ENCODE results near the gene RSAD2. TPM values are rescaled to one million over a fixed set of nuclear protein-coding genes. Genes with fewer than 3 reads are reported as not detected.

Gene RSAD2
- total RNA-seq, 1 experiment from 2014 or later = not detected

DNA sequence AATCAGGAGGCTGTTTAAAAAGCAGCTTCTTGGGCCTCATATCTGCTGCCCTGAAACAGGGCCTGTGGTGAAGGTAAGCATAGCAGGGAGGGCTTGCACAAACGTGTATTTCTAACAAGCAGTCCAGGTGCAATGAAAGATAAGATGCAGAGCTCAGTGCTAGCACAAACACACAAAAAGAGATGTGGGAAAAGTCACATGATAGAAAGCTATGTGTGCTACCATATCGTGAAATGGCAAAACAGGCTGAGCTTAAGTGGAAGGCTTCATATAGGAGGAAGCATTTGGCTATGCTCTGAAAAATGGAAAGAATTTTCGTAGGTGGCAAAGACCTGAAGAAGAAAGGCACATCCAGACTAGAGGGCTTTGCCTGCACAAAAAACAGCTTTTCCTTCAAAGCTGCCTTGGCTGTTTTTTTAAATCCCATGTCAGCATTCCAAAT is 10.2 kb downstream of the RSAD2 start:
- CTCF ChIA-PET = interaction anchor here (1.3 kb wide), 1 partner anchor 9 kb away, joined by 5 read pairs; no protein-coding TSS in a partner anchor
- H3K27ac Mint-ChIP-seq = no peak overlapping the region
- no peaks in the 10 kb centered on the region for H3K4me1 Mint-ChIP-seq
- no peak for TF ChIP-seq ZNF317 (CRISPR knock-in tag; IDR thresholded peaks at IDR 0.05; ENCODE audit: borderline replicate concordance, low read depth)
- TF ChIP-seq MYBL2 (CRISPR knock-in tag; IDR thresholded peaks at IDR 0.05) = no peak
- TF ChIP-seq, protein P1, sequence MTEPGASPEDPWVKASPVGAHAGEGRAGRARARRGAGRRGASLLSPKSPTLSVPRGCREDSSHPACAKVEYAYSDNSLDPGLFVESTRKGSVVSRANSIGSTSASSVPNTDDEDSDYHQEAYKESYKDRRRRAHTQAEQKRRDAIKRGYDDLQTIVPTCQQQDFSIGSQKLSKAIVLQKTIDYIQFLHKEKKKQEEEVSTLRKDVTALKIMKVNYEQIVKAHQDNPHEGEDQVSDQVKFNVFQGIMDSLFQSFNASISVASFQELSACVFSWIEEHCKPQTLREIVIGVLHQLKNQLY (CRISPR knock-in tag; IDR thresholded peaks at IDR 0.05) = no peak
- POLR2A ChIA-PET = no interaction called here
- ATAC-seq (no peak), DNase-seq (ENCODE audit: low spot score) (no peak)
- peaks cover 15% of the 10 kb centered on the region for H3K27me3 Mint-ChIP-seq (ENCODE audit: low read depth)
- peaks cover 62% of the 10 kb centered on the region for H3K9me3 Mint-ChIP-seq
- H3K36me3 Mint-ChIP-seq = peaks cover 21% of the 10 kb centered on the region
- H3K4me3 Mint-ChIP-seq = no peak overlapping the region

DNA sequence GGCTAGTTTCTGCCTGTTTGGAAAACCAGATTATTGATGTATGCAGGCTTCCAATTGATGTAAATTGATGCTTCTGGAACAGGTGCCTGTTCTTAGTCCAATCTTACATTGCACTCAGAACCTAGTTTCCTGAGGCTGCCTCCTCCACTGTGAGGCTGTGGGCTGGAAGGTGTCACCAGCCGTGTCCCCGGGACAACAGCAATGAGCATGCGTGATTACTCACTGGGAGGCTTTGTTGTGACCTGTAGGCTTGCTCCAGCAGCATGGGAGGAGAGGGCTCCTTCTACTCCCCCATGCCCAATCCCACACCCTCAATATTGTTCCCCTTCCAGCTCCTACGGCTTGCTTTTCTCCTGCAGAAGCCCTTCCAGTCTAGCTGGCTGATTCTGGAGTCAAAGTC is 11.1 kb downstream of the RSAD2 start:
- H3K4me3 Mint-ChIP-seq = no peak overlapping the region
- ATAC-seq = no peak
- CTCF ChIA-PET = interaction anchor here (1.3 kb wide), 1 partner anchor 9 kb away, joined by 5 read pairs; no protein-coding TSS in a partner anchor

More for the DNA sequence above, 11.1 kb downstream of the RSAD2 start:
- DNase-seq (ENCODE audit: low spot score) = no peak
- Mint-ChIP-seq H3K9me3 (peaks cover 60% of the 10 kb centered on the region), H3K36me3 (peaks cover 17% of the 10 kb centered on the region), H3K4me1 (no peaks in the 10 kb centered on the region), H3K27me3 (ENCODE audit: low read depth) (peaks cover 12% of the 10 kb centered on the region), H3K27ac (no peak overlapping the region)
- TF ChIP-seq CREB1 (CRISPR knock-in tag; IDR thresholded peaks at IDR 0.05) = no peak
- TF ChIP-seq JUN (CRISPR knock-in tag; IDR thresholded peaks at IDR 0.05) = no peak
- no peak for TF ChIP-seq GRHL2 (CRISPR knock-in tag; IDR thresholded peaks at IDR 0.05; ENCODE audit: insufficient replicate concordance, severe bottlenecking)
- TF ChIP-seq, protein P2, sequence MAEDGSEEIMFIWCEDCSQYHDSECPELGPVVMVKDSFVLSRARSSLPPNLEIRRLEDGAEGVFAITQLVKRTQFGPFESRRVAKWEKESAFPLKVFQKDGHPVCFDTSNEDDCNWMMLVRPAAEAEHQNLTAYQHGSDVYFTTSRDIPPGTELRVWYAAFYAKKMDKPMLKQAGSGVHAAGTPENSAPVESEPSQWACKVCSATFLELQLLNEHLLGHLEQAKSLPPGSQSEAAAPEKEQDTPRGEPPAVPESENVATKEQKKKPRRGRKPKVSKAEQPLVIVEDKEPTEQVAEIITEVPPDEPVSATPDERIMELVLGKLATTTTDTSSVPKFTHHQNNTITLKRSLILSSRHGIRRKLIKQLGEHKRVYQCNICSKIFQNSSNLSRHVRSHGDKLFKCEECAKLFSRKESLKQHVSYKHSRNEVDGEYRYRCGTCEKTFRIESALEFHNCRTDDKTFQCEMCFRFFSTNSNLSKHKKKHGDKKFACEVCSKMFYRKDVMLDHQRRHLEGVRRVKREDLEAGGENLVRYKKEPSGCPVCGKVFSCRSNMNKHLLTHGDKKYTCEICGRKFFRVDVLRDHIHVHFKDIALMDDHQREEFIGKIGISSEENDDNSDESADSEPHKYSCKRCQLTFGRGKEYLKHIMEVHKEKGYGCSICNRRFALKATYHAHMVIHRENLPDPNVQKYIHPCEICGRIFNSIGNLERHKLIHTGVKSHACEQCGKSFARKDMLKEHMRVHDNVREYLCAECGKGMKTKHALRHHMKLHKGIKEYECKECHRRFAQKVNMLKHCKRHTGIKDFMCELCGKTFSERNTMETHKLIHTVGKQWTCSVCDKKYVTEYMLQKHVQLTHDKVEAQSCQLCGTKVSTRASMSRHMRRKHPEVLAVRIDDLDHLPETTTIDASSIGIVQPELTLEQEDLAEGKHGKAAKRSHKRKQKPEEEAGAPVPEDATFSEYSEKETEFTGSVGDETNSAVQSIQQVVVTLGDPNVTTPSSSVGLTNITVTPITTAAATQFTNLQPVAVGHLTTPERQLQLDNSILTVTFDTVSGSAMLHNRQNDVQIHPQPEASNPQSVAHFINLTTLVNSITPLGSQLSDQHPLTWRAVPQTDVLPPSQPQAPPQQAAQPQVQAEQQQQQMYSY (CRISPR knock-in tag; IDR thresholded peaks at IDR 0.05) = no peak
- TF ChIP-seq, protein P3, sequence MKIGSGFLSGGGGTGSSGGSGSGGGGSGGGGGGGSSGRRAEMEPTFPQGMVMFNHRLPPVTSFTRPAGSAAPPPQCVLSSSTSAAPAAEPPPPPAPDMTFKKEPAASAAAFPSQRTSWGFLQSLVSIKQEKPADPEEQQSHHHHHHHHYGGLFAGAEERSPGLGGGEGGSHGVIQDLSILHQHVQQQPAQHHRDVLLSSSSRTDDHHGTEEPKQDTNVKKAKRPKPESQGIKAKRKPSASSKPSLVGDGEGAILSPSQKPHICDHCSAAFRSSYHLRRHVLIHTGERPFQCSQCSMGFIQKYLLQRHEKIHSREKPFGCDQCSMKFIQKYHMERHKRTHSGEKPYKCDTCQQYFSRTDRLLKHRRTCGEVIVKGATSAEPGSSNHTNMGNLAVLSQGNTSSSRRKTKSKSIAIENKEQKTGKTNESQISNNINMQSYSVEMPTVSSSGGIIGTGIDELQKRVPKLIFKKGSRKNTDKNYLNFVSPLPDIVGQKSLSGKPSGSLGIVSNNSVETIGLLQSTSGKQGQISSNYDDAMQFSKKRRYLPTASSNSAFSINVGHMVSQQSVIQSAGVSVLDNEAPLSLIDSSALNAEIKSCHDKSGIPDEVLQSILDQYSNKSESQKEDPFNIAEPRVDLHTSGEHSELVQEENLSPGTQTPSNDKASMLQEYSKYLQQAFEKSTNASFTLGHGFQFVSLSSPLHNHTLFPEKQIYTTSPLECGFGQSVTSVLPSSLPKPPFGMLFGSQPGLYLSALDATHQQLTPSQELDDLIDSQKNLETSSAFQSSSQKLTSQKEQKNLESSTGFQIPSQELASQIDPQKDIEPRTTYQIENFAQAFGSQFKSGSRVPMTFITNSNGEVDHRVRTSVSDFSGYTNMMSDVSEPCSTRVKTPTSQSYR (CRISPR knock-in tag; IDR thresholded peaks at IDR 0.05) = no peak
- TF ChIP-seq, protein P4, sequence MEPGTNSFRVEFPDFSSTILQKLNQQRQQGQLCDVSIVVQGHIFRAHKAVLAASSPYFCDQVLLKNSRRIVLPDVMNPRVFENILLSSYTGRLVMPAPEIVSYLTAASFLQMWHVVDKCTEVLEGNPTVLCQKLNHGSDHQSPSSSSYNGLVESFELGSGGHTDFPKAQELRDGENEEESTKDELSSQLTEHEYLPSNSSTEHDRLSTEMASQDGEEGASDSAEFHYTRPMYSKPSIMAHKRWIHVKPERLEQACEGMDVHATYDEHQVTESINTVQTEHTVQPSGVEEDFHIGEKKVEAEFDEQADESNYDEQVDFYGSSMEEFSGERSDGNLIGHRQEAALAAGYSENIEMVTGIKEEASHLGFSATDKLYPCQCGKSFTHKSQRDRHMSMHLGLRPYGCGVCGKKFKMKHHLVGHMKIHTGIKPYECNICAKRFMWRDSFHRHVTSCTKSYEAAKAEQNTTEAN (CRISPR knock-in tag; IDR thresholded peaks at IDR 0.05) = no peak
- no peak for TF ChIP-seq ZNF232 (CRISPR knock-in tag; IDR thresholded peaks at IDR 0.05)
- TF ChIP-seq, protein P5, sequence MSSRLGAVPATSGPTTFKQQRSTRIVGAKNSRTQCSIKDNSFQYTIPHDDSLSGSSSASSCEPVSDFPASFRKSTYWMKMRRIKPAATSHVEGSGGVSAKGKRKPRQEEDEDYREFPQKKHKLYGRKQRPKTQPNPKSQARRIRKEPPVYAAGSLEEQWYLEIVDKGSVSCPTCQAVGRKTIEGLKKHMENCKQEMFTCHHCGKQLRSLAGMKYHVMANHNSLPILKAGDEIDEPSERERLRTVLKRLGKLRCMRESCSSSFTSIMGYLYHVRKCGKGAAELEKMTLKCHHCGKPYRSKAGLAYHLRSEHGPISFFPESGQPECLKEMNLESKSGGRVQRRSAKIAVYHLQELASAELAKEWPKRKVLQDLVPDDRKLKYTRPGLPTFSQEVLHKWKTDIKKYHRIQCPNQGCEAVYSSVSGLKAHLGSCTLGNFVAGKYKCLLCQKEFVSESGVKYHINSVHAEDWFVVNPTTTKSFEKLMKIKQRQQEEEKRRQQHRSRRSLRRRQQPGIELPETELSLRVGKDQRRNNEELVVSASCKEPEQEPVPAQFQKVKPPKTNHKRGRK (CRISPR knock-in tag; IDR thresholded peaks at IDR 0.05; ENCODE audit: borderline replicate concordance) = no peak
- TF ChIP-seq, protein P6, sequence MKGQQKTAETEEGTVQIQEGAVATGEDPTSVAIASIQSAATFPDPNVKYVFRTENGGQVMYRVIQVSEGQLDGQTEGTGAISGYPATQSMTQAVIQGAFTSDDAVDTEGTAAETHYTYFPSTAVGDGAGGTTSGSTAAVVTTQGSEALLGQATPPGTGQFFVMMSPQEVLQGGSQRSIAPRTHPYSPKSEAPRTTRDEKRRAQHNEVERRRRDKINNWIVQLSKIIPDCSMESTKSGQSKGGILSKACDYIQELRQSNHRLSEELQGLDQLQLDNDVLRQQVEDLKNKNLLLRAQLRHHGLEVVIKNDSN (CRISPR knock-in tag; IDR thresholded peaks at IDR 0.05) = no peak
- TF ChIP-seq ZNF416 (CRISPR knock-in tag; IDR thresholded peaks at IDR 0.05) = no peak
- TF ChIP-seq TEAD1 (CRISPR knock-in tag; IDR thresholded peaks at IDR 0.05) = no peak
- TF ChIP-seq KAT7 (CRISPR knock-in tag; IDR thresholded peaks at IDR 0.05; ENCODE audit: borderline replicate concordance) = no peak
- TF ChIP-seq FOXJ3 (CRISPR knock-in tag; IDR thresholded peaks at IDR 0.05; ENCODE audit: borderline replicate concordance) = no peak
- TF ChIP-seq NFYB (CRISPR knock-in tag; conservative IDR thresholded peaks at IDR 0.05; ENCODE audit: low read depth) = no peak
- POLR2A ChIA-PET = no interaction called here

Measured in WTC11 (cell line).